SU-DHL-6 (cell line): Measurements from ENCODE around the gene PDGFB.

Experiments used
- H2AFZ ChIP-seq: fragments of 200-600 bp; sonication (generic); 2 replicates; pipeline ENCODE4 v1.6.1; 2014; ENCODE audit warnings: low read depth, mild to moderate bottlenecking, moderate library complexity, mixed read lengths, antibody characterized with exemption, low read length; ENCODE audit not compliant: severe bottlenecking
- H3F3A ChIP-seq: fragments of 200-600 bp; shearing (Covaris generic); 2 replicates; pipeline ENCODE4 v1.6.0; 2016; ENCODE audit warnings: antibody characterized with exemption, mild to moderate bottlenecking; ENCODE audit not compliant: insufficient read depth
- H3K27ac ChIP-seq: fragments of 200-600 bp; sonication (generic); 2 replicates; pipeline ENCODE4 v1.5.1; 2016; ENCODE audit warnings: low read depth, mild to moderate bottlenecking, low read length, moderate library complexity, mixed read lengths
- H3K27me3 ChIP-seq: fragments of 200-600 bp; sonication (generic), shearing (Covaris generic); 2 replicates; pipeline ENCODE4 v1.6.0; 2014; ENCODE audit warnings: mild to moderate bottlenecking, low read length
- H3K36me3 ChIP-seq: fragments of 200-600 bp; sonication (generic); 2 replicates; pipeline ENCODE4 v1.6.1; 2014; ENCODE audit warnings: mild to moderate bottlenecking, low read length, mixed read lengths
- H3K4me2 ChIP-seq: fragments of 300-600, 200-600 bp; shearing (Covaris generic), sonication (generic); 2 replicates; pipeline ENCODE4 v1.6.0; 2014; ENCODE audit warnings: low read length, low read depth, mild to moderate bottlenecking; ENCODE audit not compliant: poor library complexity, severe bottlenecking
- H3K4me3 ChIP-seq: fragments of 200-600 bp; sonication (generic); 2 replicates; pipeline ENCODE4 v1.5.1; 2014; ENCODE audit warnings: antibody characterized with exemption, low read length, mild to moderate bottlenecking, mixed read lengths; ENCODE audit not compliant: insufficient read depth, poor library complexity, severe bottlenecking
- H3K79me2 ChIP-seq: fragments of 200-600 bp; sonication (generic); 2 replicates; pipeline ENCODE4 v1.6.1; 2014; ENCODE audit warnings: mild to moderate bottlenecking, low read length, moderate library complexity; ENCODE audit not compliant: insufficient read depth
- H3K9ac ChIP-seq: fragments of 200-600 bp; sonication (generic); 2 replicates; pipeline ENCODE4 v1.7.0; 2014; ENCODE audit warnings: mild to moderate bottlenecking, low read length
- H3K9me2 ChIP-seq: fragments of 200-600 bp; sonication (generic); replicated peaks from 2 replicates; pipeline ENCODE4 v1.6.1; 2014; ENCODE audit warnings: low read length; ENCODE audit not compliant: insufficient read depth
- H3K9me3 ChIP-seq: fragments of 200-600 bp; sonication (generic); 2 replicates; pipeline ENCODE4 v1.6.1; 2014; ENCODE audit warnings: low read length, mixed read lengths; ENCODE audit not compliant: insufficient read depth
- H4K20me1 ChIP-seq: fragments of 200-600 bp; sonication (generic); 2 replicates; pipeline ENCODE4 v1.6.1; 2014; ENCODE audit warnings: low read depth, mild to moderate bottlenecking, antibody characterized with exemption, low read length, moderate library complexity, mixed read lengths
- EZH2phosphoT487 ChIP-seq: fragments of 200-600 bp; sonication (generic), shearing (Covaris generic); conservative IDR thresholded peaks from 2 replicates; pipeline ENCODE4 v1.6.1; 2018; ENCODE audit warnings: mild to moderate bottlenecking, antibody characterized with exemption, low read length, moderate library complexity, mixed read lengths
- TF ChIP-seq, protein P1 (sequence below): fragments of 200-600 bp; sonication (generic); IDR thresholded peaks from one replicate; pipeline ENCODE4 v1.5.1; 2017; ENCODE audit warnings: antibody characterized with exemption, mild to moderate bottlenecking, low read length, moderate library complexity; ENCODE audit not compliant: insufficient read depth, poor library complexity, severe bottlenecking

PDGFB gene

DNA sequence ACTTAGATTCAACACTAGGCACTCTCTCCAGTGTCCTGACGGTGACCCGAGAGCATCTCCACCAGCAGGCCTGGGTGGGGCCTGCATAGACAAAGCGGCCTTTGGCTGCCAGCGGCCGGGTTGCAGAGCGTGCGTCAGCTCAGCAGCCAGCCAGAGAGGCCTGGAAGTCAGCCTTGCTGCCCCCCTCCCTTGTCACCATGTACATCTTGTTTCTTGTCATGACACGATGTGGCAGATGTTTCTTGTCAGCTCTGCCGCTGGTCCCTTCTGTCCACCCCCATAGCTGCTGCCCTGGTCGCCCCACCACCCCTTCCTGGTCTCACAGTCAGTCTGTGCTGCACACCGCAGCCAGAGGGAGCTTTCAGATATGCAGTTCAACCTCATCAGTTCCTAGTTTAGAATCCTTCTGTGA is 59.2 kb downstream of the PDGFB start:
- Histone ChIP-seq H2AFZ (no peak overlapping the region), H3K36me3 (no peaks in the 10 kb centered on the region), H3K27me3 (no peaks in the 10 kb centered on the region), H3F3A (no peaks in the 10 kb centered on the region), H3K9me3 (no peaks in the 10 kb centered on the region), H3K4me2 (no peak overlapping the region), H3K79me2 (no peaks in the 10 kb centered on the region), H3K4me3 (no peak overlapping the region), H4K20me1 (no peaks in the 10 kb centered on the region), H3K27ac (no peak overlapping the region), H3K9me2 (no peaks in the 10 kb centered on the region), H3K9ac (no peak overlapping the region)
- TF ChIP-seq, protein P1, sequence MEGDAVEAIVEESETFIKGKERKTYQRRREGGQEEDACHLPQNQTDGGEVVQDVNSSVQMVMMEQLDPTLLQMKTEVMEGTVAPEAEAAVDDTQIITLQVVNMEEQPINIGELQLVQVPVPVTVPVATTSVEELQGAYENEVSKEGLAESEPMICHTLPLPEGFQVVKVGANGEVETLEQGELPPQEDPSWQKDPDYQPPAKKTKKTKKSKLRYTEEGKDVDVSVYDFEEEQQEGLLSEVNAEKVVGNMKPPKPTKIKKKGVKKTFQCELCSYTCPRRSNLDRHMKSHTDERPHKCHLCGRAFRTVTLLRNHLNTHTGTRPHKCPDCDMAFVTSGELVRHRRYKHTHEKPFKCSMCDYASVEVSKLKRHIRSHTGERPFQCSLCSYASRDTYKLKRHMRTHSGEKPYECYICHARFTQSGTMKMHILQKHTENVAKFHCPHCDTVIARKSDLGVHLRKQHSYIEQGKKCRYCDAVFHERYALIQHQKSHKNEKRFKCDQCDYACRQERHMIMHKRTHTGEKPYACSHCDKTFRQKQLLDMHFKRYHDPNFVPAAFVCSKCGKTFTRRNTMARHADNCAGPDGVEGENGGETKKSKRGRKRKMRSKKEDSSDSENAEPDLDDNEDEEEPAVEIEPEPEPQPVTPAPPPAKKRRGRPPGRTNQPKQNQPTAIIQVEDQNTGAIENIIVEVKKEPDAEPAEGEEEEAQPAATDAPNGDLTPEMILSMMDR = no peak
- no peak for TF ChIP-seq EZH2phosphoT487

DNA sequence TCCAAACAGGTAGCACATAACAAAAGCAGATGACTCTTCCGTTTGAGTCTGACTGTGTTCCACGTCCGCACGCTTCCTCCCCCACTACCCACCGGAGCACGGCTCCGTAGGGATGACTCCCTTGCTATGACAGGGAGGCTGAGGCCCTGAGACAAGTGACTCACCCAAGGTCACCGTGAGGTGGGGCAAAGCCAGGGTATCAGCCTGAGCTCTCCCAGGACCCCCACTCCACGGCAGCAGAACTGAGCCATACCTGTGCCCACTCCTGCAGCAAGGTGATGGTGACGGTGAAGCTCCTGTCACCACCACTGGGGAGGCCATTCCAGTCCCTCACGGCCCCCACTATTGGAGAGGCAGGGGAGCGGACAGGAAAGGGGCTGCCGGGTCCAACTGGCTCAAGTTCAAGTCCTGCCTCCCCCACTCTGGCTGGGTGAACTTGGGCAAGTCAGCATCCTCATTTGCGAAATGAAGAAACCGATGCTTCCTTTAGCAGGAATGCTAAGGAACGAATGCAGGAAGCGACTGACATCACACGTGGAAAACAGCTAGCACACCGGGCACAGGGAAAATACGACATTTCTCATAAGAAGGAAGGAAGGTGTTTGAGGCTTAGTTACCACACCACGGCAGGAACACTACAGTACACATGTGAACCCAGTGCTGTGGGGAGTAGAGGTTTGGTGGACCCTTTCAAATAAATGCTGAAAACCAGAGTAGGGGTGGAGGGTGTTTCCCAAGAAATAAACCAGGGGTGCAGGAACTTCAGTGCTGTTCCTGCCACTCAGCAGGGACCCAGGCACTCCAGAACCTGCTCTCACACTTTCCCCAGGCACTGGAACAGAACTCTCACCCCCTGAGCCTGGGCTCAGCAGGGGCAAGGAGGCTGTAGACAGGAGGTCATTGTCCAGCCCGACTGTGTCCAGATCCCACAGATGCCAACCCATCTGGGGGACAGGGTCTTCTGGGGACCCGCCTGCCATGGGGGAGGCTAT is 59.9 kb downstream of the PDGFB start:
- H2AFZ ChIP-seq = no peak overlapping the region
- no peak for TF ChIP-seq EZH2phosphoT487
- TF ChIP-seq, protein P1 = no peak
- no peaks in the 10 kb centered on the region for H4K20me1 ChIP-seq
- H3K27me3 ChIP-seq = no peaks in the 10 kb centered on the region
- no peak overlapping the region for H3K9ac ChIP-seq
- H3K4me2 ChIP-seq = no peak overlapping the region
- H3K79me2 ChIP-seq = no peaks in the 10 kb centered on the region
- no peaks in the 10 kb centered on the region for H3K36me3 ChIP-seq
- H3F3A ChIP-seq = no peaks in the 10 kb centered on the region
- H3K27ac ChIP-seq = no peak overlapping the region
- H3K4me3 ChIP-seq = no peak overlapping the region
- no peaks in the 10 kb centered on the region for H3K9me2 ChIP-seq
- no peaks in the 10 kb centered on the region for H3K9me3 ChIP-seq

DNA sequence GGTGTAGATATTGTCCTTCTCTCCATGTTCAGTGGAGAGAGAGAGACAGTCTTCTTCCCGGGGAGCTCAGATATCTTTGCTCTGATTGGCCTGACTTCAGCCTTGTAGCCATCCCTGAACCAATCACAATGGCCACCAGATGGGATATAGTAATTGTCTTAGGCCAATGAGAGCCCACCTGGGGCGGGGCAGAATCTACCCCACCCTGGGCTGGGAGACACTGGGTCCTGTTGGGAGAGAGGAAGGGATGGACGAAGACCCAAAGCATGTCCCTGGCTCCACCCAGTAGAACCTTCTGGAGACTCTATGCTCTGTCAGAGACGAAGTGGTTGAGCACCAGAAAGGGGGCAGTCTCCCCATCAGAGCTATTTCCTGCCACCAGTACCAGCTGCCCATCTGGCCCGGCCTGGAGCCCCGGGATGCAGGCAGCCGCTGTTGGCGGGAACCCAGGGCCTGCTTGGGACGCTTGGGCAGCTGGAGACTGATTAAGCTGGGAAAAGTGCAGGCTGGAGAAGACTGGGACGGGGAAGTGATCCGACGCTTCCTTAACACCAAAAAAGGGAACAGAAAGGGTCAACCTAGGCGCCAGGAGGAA is 60.7 kb downstream of the PDGFB start:
- no peaks in the 10 kb centered on the region for H3K36me3 ChIP-seq
- no peak overlapping the region for H3K4me2 ChIP-seq
- no peak overlapping the region for H3K4me3 ChIP-seq
- no peaks in the 10 kb centered on the region for H3K9me2 ChIP-seq
- no peaks in the 10 kb centered on the region for H3K27me3 ChIP-seq
- no peak for TF ChIP-seq EZH2phosphoT487
- TF ChIP-seq, protein P1 = no peak
- no peaks in the 10 kb centered on the region for H3K79me2 ChIP-seq
- H3K27ac ChIP-seq = no peak overlapping the region
- H4K20me1 ChIP-seq = no peaks in the 10 kb centered on the region
- H2AFZ ChIP-seq = no peak overlapping the region
- H3K9ac ChIP-seq = no peak overlapping the region
- H3F3A ChIP-seq = no peaks in the 10 kb centered on the region
- no peaks in the 10 kb centered on the region for H3K9me3 ChIP-seq
